PFSK-1 (cell line): ENCODE results near the gene SLC22A23.

Experiments used
- FOXP2 ChIP-seq: optimal IDR thresholded peaks from 2 replicates; pipeline ENCODE3; 2011; ENCODE audit warnings: borderline replicate concordance, control low read depth, inconsistent platforms; ENCODE audit not compliant: insufficient read depth; ENCODE audit errors: extremely low read length, extremely low read depth
- POLR2AphosphoS5 ChIP-seq: IDR thresholded peaks from 2 replicates; pipeline ENCODE4 v1.6.1; 2012; ENCODE audit warnings: low read depth, mild to moderate bottlenecking, control low read depth, low read length, moderate library complexity
- REST ChIP-seq, 2 experiments: IDR thresholded peaks; 2 replicates each; pipeline versions ENCODE4 v1.6.1 to v1.8.0; 2011 to 2012; ENCODE audit warnings: low read depth in 2 of 2, low read length in 2 of 2, control low read depth in 1 of 2, inconsistent platforms in 1 of 2, mild to moderate bottlenecking in 1 of 2, moderate library complexity in 1 of 2; ENCODE audit not compliant: insufficient read depth in 1 of 2
- SIN3A ChIP-seq: IDR thresholded peaks from 2 replicates; pipeline ENCODE4 v1.6.1; 2012; ENCODE audit warnings: mild to moderate bottlenecking, low read length, moderate library complexity, borderline replicate concordance; ENCODE audit not compliant: insufficient read depth
- TAF1 ChIP-seq: IDR thresholded peaks from 2 replicates; pipeline ENCODE4 v1.6.1; 2012; ENCODE audit warnings: low read length, control low read depth, borderline replicate concordance; ENCODE audit not compliant: insufficient read depth

The SLC22A23 gene

GRCh38 chr6:3501826-3502500, 45.1 kb upstream of the SLC22A23 start:
- TF ChIP-seq SIN3A (no peak), REST (IDR thresholded peaks at IDR 0.05; ENCODE audit: insufficient read depth in 1 of 2, low read depth in 2 of 2, low read length in 2 of 2) (no peak), TAF1 (no peak), POLR2AphosphoS5 (no peak), FOXP2 (no peak)

GRCh38 chr6:3500262-3501014, 43.6 kb upstream of the SLC22A23 start:
- TF ChIP-seq FOXP2 (no peak), TAF1 (no peak), SIN3A (no peak), REST (IDR thresholded peaks at IDR 0.05; ENCODE audit: insufficient read depth in 1 of 2, low read depth in 2 of 2, low read length in 2 of 2) (no peak), POLR2AphosphoS5 (no peak)

DNA sequence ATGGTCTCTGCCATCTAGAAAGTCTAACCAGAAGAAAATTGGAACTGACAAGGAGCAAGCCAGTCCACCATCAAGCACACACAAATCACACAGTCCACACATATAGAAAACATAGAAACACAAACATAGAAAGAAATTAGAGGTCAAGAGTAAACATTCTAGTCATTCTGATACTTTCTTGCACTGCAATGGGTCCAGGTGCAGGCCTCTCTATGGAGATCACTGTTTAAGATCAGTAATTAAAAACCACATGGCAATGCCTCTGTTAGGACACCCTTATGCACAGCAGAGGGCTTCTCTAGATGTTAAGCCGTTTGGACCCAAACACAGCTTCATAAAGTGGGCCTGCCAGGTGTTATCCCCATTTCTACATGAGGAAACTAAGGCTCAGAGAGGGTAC, 42.8 kb upstream of the SLC22A23 start:
- no peak for TF ChIP-seq REST (IDR thresholded peaks at IDR 0.05; ENCODE audit: insufficient read depth in 1 of 2, low read depth in 2 of 2, low read length in 2 of 2)
- no peak for TF ChIP-seq TAF1
- no peak for TF ChIP-seq FOXP2
- TF ChIP-seq POLR2AphosphoS5: no peak
- no peak for TF ChIP-seq SIN3A

- TF ChIP-seq TAF1 (no peak), FOXP2 (no peak), POLR2AphosphoS5 (no peak), SIN3A (no peak), REST (IDR thresholded peaks at IDR 0.05; ENCODE audit: insufficient read depth in 1 of 2, low read depth in 2 of 2, low read length in 2 of 2) (no peak)
Observed at GRCh38 chr6:3496395-3496794, 39.5 kb upstream of the SLC22A23 start.
